Hepatocyte (in vitro differentiated cells): Measurements from ENCODE around the gene ENGASE. TPM values are rescaled to one million over a fixed set of nuclear protein-coding genes. Genes with fewer than 3 reads are reported as not detected.

Experiments used
- DNase-seq: peaks from one replicate; pipeline ENCODE4 v3.0.0-alpha.2; 2016; ENCODE audit warnings: low spot score
- H2AFZ ChIP-seq: fragments of 200-600 bp; sonication (generic); 2 replicates; pipeline ENCODE4 v1.6.0; 2016; ENCODE audit warnings: antibody characterized with exemption, mild to moderate bottlenecking
- H3K27ac ChIP-seq: fragments of 200-600 bp; sonication (generic); 2 replicates; pipeline ENCODE4 v1.5.1; 2016; ENCODE audit warnings: mild to moderate bottlenecking
- H3K27me3 ChIP-seq: fragments of 200-600 bp; sonication (generic); 2 replicates; pipeline ENCODE4 v1.6.1; 2016
- H3K36me3 ChIP-seq: fragments of 200-600 bp; sonication (generic); replicated peaks from 2 replicates; pipeline ENCODE4 v1.5.1; 2016; ENCODE audit warnings: low read depth; ENCODE audit not compliant: insufficient read depth
- H3K4me1 ChIP-seq: fragments of 200-600 bp; sonication (generic); 2 replicates; pipeline ENCODE4 v1.5.1; 2016; ENCODE audit warnings: mild to moderate bottlenecking, moderate library complexity; ENCODE audit not compliant: insufficient read depth
- H3K4me2 ChIP-seq: fragments of 200-600 bp; sonication (generic); 2 replicates; pipeline ENCODE4 v1.6.0; 2016
- H3K4me3 ChIP-seq: fragments of 200-600 bp; sonication (generic); 2 replicates; pipeline ENCODE4 v1.5.1; 2016; ENCODE audit warnings: mild to moderate bottlenecking
- H3K79me2 ChIP-seq: fragments of 200-600 bp; sonication (generic); 2 replicates; pipeline ENCODE4 v1.6.0; 2017; ENCODE audit warnings: mild to moderate bottlenecking
- H3K9me2 ChIP-seq: fragments of 200-600 bp; sonication (generic); replicated peaks from 2 replicates; pipeline ENCODE4 v1.6.0; 2017; ENCODE audit warnings: mild to moderate bottlenecking; ENCODE audit not compliant: insufficient read depth
- H3K9me3 ChIP-seq: fragments of 200-600 bp; sonication (generic); 2 replicates; pipeline ENCODE4 v1.5.1; 2016; ENCODE audit warnings: low read depth, mild to moderate bottlenecking
- H4K20me1 ChIP-seq: fragments of 200-600 bp; sonication (generic); 2 replicates; pipeline ENCODE4 v1.6.0; 2016; ENCODE audit warnings: mild to moderate bottlenecking; ENCODE audit not compliant: insufficient read depth, poor library complexity, severe bottlenecking
- CTCF ChIP-seq: fragments of 200-600 bp; sonication (generic); IDR thresholded peaks from 2 replicates; pipeline ENCODE4 v1.5.1; 2016; ENCODE audit warnings: antibody characterized with exemption, mild to moderate bottlenecking; ENCODE audit not compliant: poor library complexity
- EZH2 ChIP-seq: fragments of 200-600 bp; sonication (generic); IDR thresholded peaks from 2 replicates; pipeline ENCODE4 v1.6.1; 2016; ENCODE audit warnings: antibody characterized with exemption, mild to moderate bottlenecking, borderline replicate concordance
- EZH2phosphoT487 ChIP-seq: fragments of 200-600 bp; sonication (generic); IDR thresholded peaks from one replicate; pipeline ENCODE4 v1.6.1; 2018; ENCODE audit warnings: antibody characterized with exemption, mild to moderate bottlenecking, low read depth, moderate library complexity; ENCODE audit not compliant: unreplicated experiment, severe bottlenecking
- WGBS: methylation state at CpG from one replicate; pipeline ENCODE4 v1.1.6; 2016; ENCODE audit warnings: low lambda C conversion rate; ENCODE audit errors: missing lambda C conversion rate; 5-methylcytosine and 5-hydroxymethylcytosine counted together
- polyA plus RNA-seq: library from polyadenylated mRNA; unstranded; fragments of >200 nt; fragmentation: Nextera tagmentation; extraction: Ambion mirVana; gene quantifications from 2 replicates; pipeline ENCODE4 v1.2.1, GENCODE V29; 2016
- total RNA-seq: library from RNA; depleted of rRNA; stranded (reverse); fragments of >200 nt; gene quantifications from 2 replicates; pipeline ENCODE4 v1.2.3, GENCODE V29; 2014

The ENGASE gene
- total and polyA plus RNA-seq, 2 experiments from 2014 or later, result 24.4 to 34.0 TPM

GRCh38 chr17:79077587-79077986 is 3.0 kb downstream of the ENGASE start:
- no peak for DNase-seq
- H3K79me2 ChIP-seq, result peaks cover 9% of the 10 kb centered on the region
- no peak overlapping the region for H3K4me3 ChIP-seq
- no peaks in the 10 kb centered on the region for H3K9me2 ChIP-seq
- 97% methylated on average over 12 of the region's 12 CpGs for WGBS
- no peak overlapping the region for H3K27ac ChIP-seq
- H3K4me2 ChIP-seq, result no peak overlapping the region
- no peaks in the 10 kb centered on the region for H3K36me3 ChIP-seq
- no peak for TF ChIP-seq EZH2phosphoT487
- TF ChIP-seq CTCF, result no peak
- TF ChIP-seq EZH2, result no peak
- no peak overlapping the region for H2AFZ ChIP-seq
- no peaks in the 10 kb centered on the region for H3K9me3 ChIP-seq
- H3K27me3 ChIP-seq, result no peaks in the 10 kb centered on the region
- H4K20me1 ChIP-seq, result no peaks in the 10 kb centered on the region
- H3K4me1 ChIP-seq, result peaks cover 11% of the 10 kb centered on the region

DNA sequence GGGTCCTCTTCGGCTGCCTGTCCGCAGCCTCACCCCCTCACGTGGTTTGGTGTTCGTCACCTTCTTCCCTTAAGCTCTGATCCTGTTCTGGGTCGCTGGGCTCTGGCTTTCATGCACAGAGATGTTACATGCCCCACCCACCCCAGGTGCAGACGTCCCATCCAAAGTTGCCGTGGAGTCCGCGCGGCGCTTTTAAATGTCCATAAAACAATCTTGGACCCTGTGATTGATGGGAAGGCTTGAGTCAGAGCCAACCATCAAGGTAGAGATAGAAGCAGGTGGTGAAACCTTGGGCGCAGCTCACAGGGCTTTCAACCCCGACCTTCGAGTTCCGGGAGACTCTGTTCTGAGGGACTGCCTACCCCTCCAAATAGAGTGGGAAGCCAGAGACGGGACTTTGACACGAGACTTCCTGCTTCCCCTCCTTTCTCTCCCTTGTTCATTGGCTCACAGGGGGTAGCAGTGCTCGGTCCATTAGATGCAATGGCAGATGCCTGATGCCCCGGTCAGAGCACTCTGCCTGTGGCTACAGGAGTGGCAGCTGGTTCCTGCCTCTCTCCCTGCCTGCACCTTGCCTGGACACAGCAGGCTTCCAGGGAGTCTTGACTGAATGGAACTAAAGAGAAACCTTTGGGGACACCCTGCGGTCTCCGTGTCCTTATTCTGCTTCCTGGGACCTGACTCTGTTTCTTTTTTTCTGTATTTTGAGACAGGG is 4.0 kb downstream of the ENGASE start:
- Histone ChIP-seq H2AFZ (no peak overlapping the region), H3K4me2 (no peak overlapping the region), H3K27ac (no peak overlapping the region), H3K4me1 (peaks cover 11% of the 10 kb centered on the region), H3K27me3 (no peaks in the 10 kb centered on the region), H4K20me1 (no peaks in the 10 kb centered on the region), H3K9me2 (no peaks in the 10 kb centered on the region), H3K9me3 (no peaks in the 10 kb centered on the region), H3K4me3 (no peak overlapping the region), H3K36me3 (no peaks in the 10 kb centered on the region), H3K79me2 (peaks cover 9% of the 10 kb centered on the region)
- no peak for DNase-seq
- TF ChIP-seq EZH2, result no peak
- TF ChIP-seq CTCF, result no peak
- TF ChIP-seq EZH2phosphoT487, result no peak
- whole genome bisulfite sequencing, result 87% methylated on average over 21 of the region's 21 CpGs

DNA sequence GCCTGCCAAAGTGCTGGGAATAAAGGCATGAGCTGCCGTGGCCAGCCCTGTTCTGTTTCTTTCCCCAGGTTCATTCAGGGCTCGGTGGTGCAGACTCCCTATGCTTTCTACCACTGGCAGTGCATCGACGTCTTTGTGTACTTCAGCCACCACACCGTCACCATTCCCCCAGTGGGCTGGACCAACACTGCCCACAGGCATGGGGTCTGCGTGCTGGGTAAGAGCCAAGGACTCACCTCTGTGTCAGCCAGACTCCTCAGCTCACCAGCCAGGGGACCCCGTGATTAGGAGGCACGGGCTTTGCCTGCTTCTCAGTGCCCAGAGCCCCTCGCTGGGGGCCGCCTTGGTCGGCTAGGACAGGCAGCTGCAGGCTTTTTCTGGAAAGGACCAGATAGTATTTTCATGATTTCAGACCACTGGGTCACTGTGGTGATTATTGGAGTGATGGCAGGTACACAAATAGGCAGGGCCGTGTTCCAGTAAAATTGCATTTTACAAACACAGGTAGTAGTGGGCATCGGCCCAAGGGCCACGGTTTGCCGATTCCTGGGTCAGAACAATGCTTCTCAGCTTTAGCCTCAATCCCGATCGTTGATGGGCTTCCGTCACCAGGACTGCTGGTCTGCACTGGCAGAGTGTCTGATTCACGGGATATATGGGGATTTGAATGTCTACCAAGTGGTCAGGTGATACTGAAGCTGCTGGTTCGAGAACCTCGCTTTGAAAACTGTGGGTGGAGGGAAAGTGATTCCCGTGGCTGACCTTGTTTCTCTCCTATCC is 5.0 kb downstream of the ENGASE start:
- DNase-seq, result no peak
- 97% methylated on average over 22 of the region's 22 CpGs for WGBS
- no peaks in the 10 kb centered on the region for H3K36me3 ChIP-seq
- H3K27ac ChIP-seq, result no peak overlapping the region
- TF ChIP-seq CTCF (no peak), EZH2 (no peak), EZH2phosphoT487 (no peak)
- no peaks in the 10 kb centered on the region for H3K9me3 ChIP-seq
- H3K79me2 ChIP-seq, result peaks cover 9% of the 10 kb centered on the region
- H3K4me3 ChIP-seq, result no peak overlapping the region
- H2AFZ ChIP-seq, result no peak overlapping the region
- H3K9me2 ChIP-seq, result no peaks in the 10 kb centered on the region
- H3K4me2 ChIP-seq, result no peak overlapping the region
- no peaks in the 10 kb centered on the region for H4K20me1 ChIP-seq
- H3K4me1 ChIP-seq, result peaks cover 4% of the 10 kb centered on the region
- no peaks in the 10 kb centered on the region for H3K27me3 ChIP-seq
